GM12878 (cell line): ENCODE measurements around the gene PIRT. TPM values are rescaled to one million over a fixed set of nuclear protein-coding genes. Genes with fewer than 3 reads are reported as not detected.

Experiments used
- ATAC-seq: fragments of 200-7000 bp; cut with Tn5 transposase; 3 replicates; pipeline ENCODE4 v1.9.1; 2020; ENCODE audit warnings: mild to moderate bottlenecking, moderate library complexity
- BruUV-seq: library from RNA; stranded (reverse); fragments of 400-500 nt; replicated peaks from 2 replicates; lab custom pipeline; 2021; lab: Mats Ljungman, UMichigan
- CTCF ChIA-PET: fragments of 300-600 bp; sonication (Branson Sonifier 250); formaldehyde crosslinking; extraction: SDS; loops from one replicate; lab custom pipeline; 2021; ENCODE audit warnings: inconsistent platforms; lab: Yijun Ruan, JAX
- POLR2A ChIA-PET: fragments of 350-600 bp; formaldehyde crosslinking; extraction: SDS; loops from one replicate; lab custom pipeline; 2021; ENCODE audit warnings: inconsistent platforms; lab: Charles Lee
- RAD21 ChIA-PET: fragments of 300-600 bp; sonication (Branson Sonifier 250); formaldehyde crosslinking; loops from one replicate; lab custom pipeline; 2023; ENCODE audit warnings: antibody characterized with exemption; ENCODE audit not compliant: unreplicated experiment; lab: Charles Lee
- SMC1A ChIA-PET: fragments of 300-600 bp; sonication (Branson Sonifier 250); formaldehyde crosslinking; loops from one replicate; lab custom pipeline; 2023; ENCODE audit not compliant: unreplicated experiment, uncharacterized antibody; lab: Charles Lee
- DNase-seq: peaks from one replicate; pipeline ENCODE4 v3.0.0-alpha.2; 2011; ENCODE audit warnings: low read depth, low spot score
- FAIRE-seq: peaks from 3 replicates; lab custom pipeline; 2011; peaks lifted over from hg19 to GRCh38; lab: Jason Lieb, UNC
- H2AFZ ChIP-seq: 2 replicates; pipeline ENCODE4 v1.6.0; 2011; ENCODE audit warnings: low read depth, low read length, control low read depth; ENCODE audit not compliant: control insufficient read depth
- H3K27ac ChIP-seq: 2 replicates; pipeline ENCODE4 v1.5.1; 2011; ENCODE audit warnings: control low read depth; ENCODE audit not compliant: control insufficient read depth, insufficient read depth
- H3K27me3 ChIP-seq, 2 experiments: replicated peaks in 1 of 2; 2 replicates each; pipeline versions ENCODE4 v1.6.0 to v1.6.1; 2011; ENCODE audit warnings: low read length in 1 of 2; ENCODE audit not compliant: control insufficient read depth in 2 of 2, insufficient read depth in 2 of 2
- H3K36me3 ChIP-seq, 2 experiments: 2 replicates each; pipeline ENCODE4 v1.5.1; 2011; ENCODE audit warnings: low read length in 1 of 2; ENCODE audit not compliant: control insufficient read depth in 2 of 2, insufficient read depth in 2 of 2
- H3K4me1 ChIP-seq: 2 replicates; pipeline ENCODE4 v1.6.1; 2011; ENCODE audit warnings: mild to moderate bottlenecking, low read length, moderate library complexity, mixed read lengths; ENCODE audit not compliant: control insufficient read depth, insufficient read depth
- H3K4me2 ChIP-seq: 2 replicates; pipeline ENCODE4 v1.6.0; 2011; ENCODE audit warnings: control low read depth; ENCODE audit not compliant: control insufficient read depth, insufficient read depth
- H3K4me3 ChIP-seq: fragments of 200-600 bp; sonication (generic); 2 replicates; pipeline ENCODE4 v1.5.1; 2016
- H3K79me2 ChIP-seq: 2 replicates; pipeline ENCODE4 v1.6.0; 2011; ENCODE audit warnings: low read length; ENCODE audit not compliant: control insufficient read depth, insufficient read depth
- H3K9ac ChIP-seq: 2 replicates; pipeline ENCODE4 v1.8.0; 2011; ENCODE audit warnings: low read length, control low read depth, mixed read lengths; ENCODE audit not compliant: control insufficient read depth, insufficient read depth
- H3K9me3 ChIP-seq: replicated peaks from 3 replicates; pipeline ENCODE4 v1.5.1; 2011; ENCODE audit warnings: mild to moderate bottlenecking, low read length; ENCODE audit not compliant: control insufficient read depth, insufficient read depth
- H4K20me1 ChIP-seq: 2 replicates; pipeline ENCODE4 v1.6.0; 2011; ENCODE audit not compliant: control insufficient read depth, insufficient read depth
- CHD1 ChIP-seq: IDR thresholded peaks from 2 replicates; pipeline ENCODE4 v1.6.1; 2012; ENCODE audit warnings: low read depth, low read length, improper control_type of control experiment
- HCFC1 ChIP-seq: fragments of 150-350 bp; IDR thresholded peaks from 2 replicates; pipeline ENCODE4 v1.6.1; 2014; ENCODE audit warnings: low read length
- HDGF ChIP-seq: fragments of 450-650 bp; IDR thresholded peaks from 2 replicates; pipeline ENCODE4 v1.6.1; 2016; ENCODE audit warnings: antibody characterized with exemption
- IRF4 ChIP-seq: IDR thresholded peaks from 2 replicates; pipeline ENCODE4 v1.6.1; 2011; ENCODE audit warnings: low read depth, low read length
- MYB ChIP-seq: fragments of 150-350 bp; IDR thresholded peaks from 2 replicates; pipeline ENCODE4 v1.6.1; 2014; ENCODE audit warnings: mild to moderate bottlenecking, low read depth, low read length, borderline replicate concordance
- NFYA ChIP-seq: IDR thresholded peaks from 2 replicates; pipeline ENCODE4 v1.6.1; 2011; ENCODE audit warnings: low read depth, mild to moderate bottlenecking, low read length, improper control_type of control experiment, borderline replicate concordance
- NFYB ChIP-seq: IDR thresholded peaks from 2 replicates; pipeline ENCODE4 v1.6.1; 2011; ENCODE audit warnings: low read depth, mild to moderate bottlenecking, low read length, improper control_type of control experiment, moderate library complexity; ENCODE audit not compliant: insufficient read depth
- POU2F2 ChIP-seq: IDR thresholded peaks from 3 replicates; pipeline ENCODE4 v1.6.1; 2011; ENCODE audit warnings: low read depth, mild to moderate bottlenecking, low read length, borderline replicate concordance
- RELA ChIP-seq: fragments of 450-650 bp; IDR thresholded peaks from 2 replicates; pipeline ENCODE4 v1.8.0; 2014; ENCODE audit warnings: borderline replicate concordance; ENCODE audit not compliant: partially characterized antibody
- SRF ChIP-seq, 2 experiments: IDR thresholded peaks; 2 replicates each; pipeline ENCODE4 v1.6.1; 2011; ENCODE audit warnings: low read depth in 2 of 2, low read length in 2 of 2, mild to moderate bottlenecking in 1 of 2, moderate library complexity in 1 of 2
- WGBS: methylation state at CpG from one replicate; pipeline ENCODE4 v1.1.6; 2016; ENCODE audit warnings: low lambda C conversion rate; ENCODE audit not compliant: insufficient replicate concordance, insufficient coverage; ENCODE audit errors: missing lambda C conversion rate; 5-methylcytosine and 5-hydroxymethylcytosine counted together
- in situ Hi-C: fragments of 300-500 bp; cut with MboI; formaldehyde crosslinking; loops from 9 replicates; pipeline ENCODE4 v1.14.3; 2018; ENCODE audit warnings: mixed read lengths
- intact Hi-C: fragments of 100-400 bp; cut with micrococcal nuclease; formaldehyde crosslinking; loops from one replicate; pipeline ENCODE4 v1.14.2; 2022; ENCODE audit not compliant: unreplicated experiment
- polyA plus RNA-seq, 11 experiments: library from polyadenylated mRNA; depleted of rRNA in 4 of 11; unstranded in 6 of 11; stranded (reverse) in 5 of 11; fragments of >200 nt; fragmentation: Nextera tagmentation in 4 of 11; fragmentation: Illumina TruSeq in 1 of 11; extraction: Ambion mirVana in 4 of 11; extraction: Trizol in 1 of 11; gene quantifications; 1 replicate in 1 of 11; 2 replicates in 10 of 11; pipeline versions ENCODE4 v1.2.1 to v1.2.3, GENCODE V29; 2011 to 2016; ENCODE audit warnings: inconsistent platforms in 2 of 11, missing spikeins in 2 of 11, low read depth in 1 of 11
- total RNA-seq, 4 experiments: library from RNA; depleted of rRNA in 3 of 4; stranded (reverse); fragments of >200 nt in 3 of 4; fragmentation: Illumina TruSeq in 1 of 4; extraction: Trizol in 1 of 4; gene quantifications; 2 replicates each; pipeline versions ENCODE4 v1.2.1 to v1.2.3, GENCODE V29; 2013 to 2021
- TF ChIP-seq, protein P1 (sequence below): fragments of 150-350 bp; IDR thresholded peaks from 2 replicates; pipeline ENCODE4 v1.6.1; 2014; ENCODE audit warnings: mild to moderate bottlenecking, low read depth, low read length
- TF ChIP-seq, protein P2 (sequence below): fragments of 450-650 bp; IDR thresholded peaks from 2 replicates; pipeline ENCODE4 v1.6.1; 2017; ENCODE audit warnings: borderline replicate concordance
- TF ChIP-seq, protein P3 (sequence below): fragments of 450-650 bp; formaldehyde crosslinking; IDR thresholded peaks from 2 replicates; pipeline ENCODE4 v1.5.0; 2022; ENCODE audit warnings: mild to moderate bottlenecking, missing genetic modification characterization

Gene PIRT
- total and polyA plus RNA-seq, 10 of the 15 experiments (the other 5 are each of a cell fraction or from before 2014, with no cell fraction given) = not detected

DNA sequence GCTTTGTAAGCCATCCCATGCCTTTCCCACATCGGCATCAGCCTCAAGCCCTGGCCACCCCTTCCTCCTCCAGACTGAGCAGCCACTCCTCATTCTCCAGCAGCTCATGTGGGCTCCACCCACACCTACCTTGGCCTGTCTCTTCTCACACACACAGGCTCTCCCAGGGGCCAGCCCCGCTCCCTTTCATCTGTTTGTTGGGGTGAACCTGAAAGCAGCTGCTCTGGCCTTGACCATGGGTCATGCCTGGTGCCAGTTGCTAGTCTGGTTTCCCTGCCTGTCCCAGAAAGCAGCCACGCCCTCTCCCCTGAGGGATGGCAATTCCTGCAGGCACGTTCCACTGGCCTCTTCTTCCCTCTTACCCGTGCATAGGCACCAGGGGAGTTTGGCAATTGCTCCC is 22.6 kb downstream of the PIRT start (continued):
- TF ChIP-seq, protein P1, sequence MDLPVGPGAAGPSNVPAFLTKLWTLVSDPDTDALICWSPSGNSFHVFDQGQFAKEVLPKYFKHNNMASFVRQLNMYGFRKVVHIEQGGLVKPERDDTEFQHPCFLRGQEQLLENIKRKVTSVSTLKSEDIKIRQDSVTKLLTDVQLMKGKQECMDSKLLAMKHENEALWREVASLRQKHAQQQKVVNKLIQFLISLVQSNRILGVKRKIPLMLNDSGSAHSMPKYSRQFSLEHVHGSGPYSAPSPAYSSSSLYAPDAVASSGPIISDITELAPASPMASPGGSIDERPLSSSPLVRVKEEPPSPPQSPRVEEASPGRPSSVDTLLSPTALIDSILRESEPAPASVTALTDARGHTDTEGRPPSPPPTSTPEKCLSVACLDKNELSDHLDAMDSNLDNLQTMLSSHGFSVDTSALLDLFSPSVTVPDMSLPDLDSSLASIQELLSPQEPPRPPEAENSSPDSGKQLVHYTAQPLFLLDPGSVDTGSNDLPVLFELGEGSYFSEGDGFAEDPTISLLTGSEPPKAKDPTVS = no peak
- TF ChIP-seq HCFC1 = no peak
- no peak for TF ChIP-seq RELA
- no peak for TF ChIP-seq SRF (IDR thresholded peaks at IDR 0.05; ENCODE audit: low read depth in 2 of 2, low read length in 2 of 2)
- TF ChIP-seq CHD1 = no peak
- no peak for TF ChIP-seq MYB

GRCh38 chr17:10814075-10814474 is 23.8 kb downstream of the PIRT start:
- Histone ChIP-seq H3K4me3 (no peak overlapping the region), H3K36me3 (no peaks in the 10 kb centered on the region), H3K4me1 (no peaks in the 10 kb centered on the region), H3K9me3 (no peaks in the 10 kb centered on the region), H3K27ac (no peak overlapping the region), H3K4me2 (no peak overlapping the region), H2AFZ (no peak overlapping the region), H3K79me2 (no peaks in the 10 kb centered on the region), H3K9ac (no peak overlapping the region), H3K27me3 (no peaks in the 10 kb centered on the region; a peak in 2 of 4 replicates), H4K20me1 (no peaks in the 10 kb centered on the region)
- in situ Hi-C loops = no loop called here
- no peak for FAIRE-seq
- ChIA-PET POLR2A (no interaction called here), SMC1A (no interaction called here), RAD21 (no interaction called here), CTCF (no interaction called here)
- 0% methylated on average over 1 of the region's 1 CpG for whole genome bisulfite sequencing
- no TSS peak for BruUV-seq
- intact Hi-C loops = no loop called here
- no peak for ATAC-seq
- DNase-seq = no peak
- TF ChIP-seq HDGF = no peak
- TF ChIP-seq, protein P2, sequence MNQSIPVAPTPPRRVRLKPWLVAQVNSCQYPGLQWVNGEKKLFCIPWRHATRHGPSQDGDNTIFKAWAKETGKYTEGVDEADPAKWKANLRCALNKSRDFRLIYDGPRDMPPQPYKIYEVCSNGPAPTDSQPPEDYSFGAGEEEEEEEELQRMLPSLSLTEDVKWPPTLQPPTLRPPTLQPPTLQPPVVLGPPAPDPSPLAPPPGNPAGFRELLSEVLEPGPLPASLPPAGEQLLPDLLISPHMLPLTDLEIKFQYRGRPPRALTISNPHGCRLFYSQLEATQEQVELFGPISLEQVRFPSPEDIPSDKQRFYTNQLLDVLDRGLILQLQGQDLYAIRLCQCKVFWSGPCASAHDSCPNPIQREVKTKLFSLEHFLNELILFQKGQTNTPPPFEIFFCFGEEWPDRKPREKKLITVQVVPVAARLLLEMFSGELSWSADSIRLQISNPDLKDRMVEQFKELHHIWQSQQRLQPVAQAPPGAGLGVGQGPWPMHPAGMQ = no peak
- TF ChIP-seq, protein P3, sequence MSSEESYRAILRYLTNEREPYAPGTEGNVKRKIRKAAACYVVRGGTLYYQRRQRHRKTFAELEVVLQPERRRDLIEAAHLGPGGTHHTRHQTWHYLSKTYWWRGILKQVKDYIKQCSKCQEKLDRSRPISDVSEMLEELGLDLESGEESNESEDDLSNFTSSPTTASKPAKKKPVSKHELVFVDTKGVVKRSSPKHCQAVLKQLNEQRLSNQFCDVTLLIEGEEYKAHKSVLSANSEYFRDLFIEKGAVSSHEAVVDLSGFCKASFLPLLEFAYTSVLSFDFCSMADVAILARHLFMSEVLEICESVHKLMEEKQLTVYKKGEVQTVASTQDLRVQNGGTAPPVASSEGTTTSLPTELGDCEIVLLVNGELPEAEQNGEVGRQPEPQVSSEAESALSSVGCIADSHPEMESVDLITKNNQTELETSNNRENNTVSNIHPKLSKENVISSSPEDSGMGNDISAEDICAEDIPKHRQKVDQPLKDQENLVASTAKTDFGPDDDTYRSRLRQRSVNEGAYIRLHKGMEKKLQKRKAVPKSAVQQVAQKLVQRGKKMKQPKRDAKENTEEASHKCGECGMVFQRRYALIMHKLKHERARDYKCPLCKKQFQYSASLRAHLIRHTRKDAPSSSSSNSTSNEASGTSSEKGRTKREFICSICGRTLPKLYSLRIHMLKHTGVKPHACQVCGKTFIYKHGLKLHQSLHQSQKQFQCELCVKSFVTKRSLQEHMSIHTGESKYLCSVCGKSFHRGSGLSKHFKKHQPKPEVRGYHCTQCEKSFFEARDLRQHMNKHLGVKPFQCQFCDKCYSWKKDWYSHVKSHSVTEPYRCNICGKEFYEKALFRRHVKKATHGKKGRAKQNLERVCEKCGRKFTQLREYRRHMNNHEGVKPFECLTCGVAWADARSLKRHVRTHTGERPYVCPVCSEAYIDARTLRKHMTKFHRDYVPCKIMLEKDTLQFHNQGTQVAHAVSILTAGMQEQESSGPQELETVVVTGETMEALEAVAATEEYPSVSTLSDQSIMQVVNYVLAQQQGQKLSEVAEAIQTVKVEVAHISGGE = no peak
- no peak for TF ChIP-seq POU2F2
- TF ChIP-seq NFYB = no peak
- TF ChIP-seq MYB = no peak
- no peak for TF ChIP-seq IRF4
- TF ChIP-seq NFYA = no peak
